Left cardiac atrium (tissue), 4 donors: ENCODE data around the gene CARHSP1. TPM values are rescaled to one million over a fixed set of nuclear protein-coding genes. Genes with fewer than 3 reads are reported as not detected.

ENCODE experiments used
- ATAC-seq, 2 donors: fragments of 200-7000 bp; cut with Tn5 transposase; one replicate each; pipeline ENCODE4 v1.9.1; 2020; ENCODE audit warnings: mild to moderate bottlenecking in 2 of 2, moderate library complexity in 2 of 2
- DNase-seq: peaks from one replicate; pipeline ENCODE4 v3.0.0-alpha.2; 2020
- intact Hi-C, 2 donors: fragments of 100-400 bp; cut with DNase I; formaldehyde crosslinking; loops; one replicate each; pipeline versions ENCODE4 v1.14.1 to v1.15.1; 2022 to 2023
- total RNA-seq, 2 donors: library from RNA; stranded (reverse); fragmentation: NEBNext Ultra II Directional; extraction: Animal tissue kit (Norgen Biotek cat#: 25700); gene quantifications; one replicate each; pipeline ENCODE4 v1.2.1, GENCODE V29; 2021
- donor health status: DM: no; HTN: yes; CAD: no.
- donor health status: DM: no; HTN: yes; CAD: no; lungs with severe emphysema.
- donor health status: DM: yes; HTN: yes; CAD: no.
- donor health status: Dilated cardiomyopathy.

CARHSP1 gene
- total RNA-seq, 2 donors from 2014 or later, result 35.5 to 37.6 TPM

GRCh38 chr16:8898660-8899318, 30.0 kb upstream of the CARHSP1 start:
- intact Hi-C loops, result no loop called here
- ATAC-seq, result no peak
- DNase-seq, result no peak

- intact Hi-C loops, result no loop called here
- no peak for ATAC-seq
Observed at GRCh38 chr16:8894736-8895334, 26.0 kb upstream of the CARHSP1 start.

GRCh38 chr16:8893976-8894690, 25.3 kb upstream of the CARHSP1 start:
- ATAC-seq (no peak), DNase-seq (no peak)
- intact Hi-C loops, result no loop called here

More at GRCh38 chr16:8894736-8895334, 26.0 kb upstream of the CARHSP1 start:
- no peak for DNase-seq

GRCh38 chr16:8893426-8893825, 24.6 kb upstream of the CARHSP1 start:
- no peak for ATAC-seq
- no peak for DNase-seq
- intact Hi-C loops, result no loop called here

GRCh38 chr16:8892101-8892575, 23.3 kb upstream of the CARHSP1 start:
- intact Hi-C loops, result no loop called here
- DNase-seq (no peak), ATAC-seq (no peak)

- DNase-seq (no peak), ATAC-seq (no peak)
- intact Hi-C loops, result no loop called here
Observed at GRCh38 chr16:8890549-8890921, 21.7 kb upstream of the CARHSP1 start.

GRCh38 chr16:8889893-8890548, 21.2 kb upstream of the CARHSP1 start:
- DNase-seq, result no peak
- no peak for ATAC-seq
- intact Hi-C loops, result loop anchor here in 1 of 2 donors (10.0 kb wide), 1 partner anchor 95 kb away; the partner anchor contains the start of genes PMM2 and TMEM186

GRCh38 chr16:8888951-8889892, 20.4 kb upstream of the CARHSP1 start:
- intact Hi-C loops, result loop anchor here in 1 of 2 donors (10.0 kb wide), 1 partner anchor 94 kb away; the partner anchor contains the start of genes PMM2 and TMEM186
- ATAC-seq, result no peak

GRCh38 chr16:8887952-8888560, 19.2 kb upstream of the CARHSP1 start:
- intact Hi-C loops, result loop anchor here in 1 of 2 donors (10.0 kb wide), 1 partner anchor 93 kb away; the partner anchor contains the start of genes PMM2 and TMEM186
- ATAC-seq, result peak; percentile 77 to 79

More at GRCh38 chr16:8888951-8889892, 20.4 kb upstream of the CARHSP1 start:
- no peak for DNase-seq

GRCh38 chr16:8887431-8887765, 18.6 kb upstream of the CARHSP1 start:
- intact Hi-C loops, result loop anchor here in 1 of 2 donors (10.0 kb wide), 1 partner anchor 93 kb away; the partner anchor contains the start of genes PMM2 and TMEM186
- no peak for ATAC-seq
- no peak for DNase-seq

More at GRCh38 chr16:8887952-8888560, 19.2 kb upstream of the CARHSP1 start:
- peak; percentile 86 for DNase-seq

GRCh38 chr16:8886593-8887430, 18.0 kb upstream of the CARHSP1 start:
- ATAC-seq (no peak), DNase-seq (no peak)
- intact Hi-C loops, result loop anchor here in 1 of 2 donors (10.0 kb wide), 1 partner anchor 92 kb away; the partner anchor contains the start of genes PMM2 and TMEM186

GRCh38 chr16:8885674-8886592, 17.1 kb upstream of the CARHSP1 start:
- no peak for DNase-seq
- intact Hi-C loops, result loop anchor here in 1 of 2 donors (10.0 kb wide), 1 partner anchor 91 kb away; the partner anchor contains the start of genes PMM2 and TMEM186
- ATAC-seq, result peak; percentile 20 to 44

- no peak for DNase-seq
- intact Hi-C loops, result loop anchor here (5.0 to 10.0 kb wide), 3 partner anchors 88 to 316 kb away; partner anchors contain the start of genes PMM2 (in 1 of the 2) and TMEM186 (in 1 of the 2)
- ATAC-seq, result no peak
Observed at GRCh38 chr16:8882725-8883377, 14.0 kb upstream of the CARHSP1 start.

GRCh38 chr16:8882041-8882617, 13.3 kb upstream of the CARHSP1 start, which contains the start of gene LITAFD:
TSS of gene LITAFD (plus strand) at chr16:8882351. CDS start at chr16:8884356, 2,005 bp downstream.
- intact Hi-C loops, result loop anchor here (5.0 to 10.0 kb wide), 3 partner anchors 87 to 315 kb away; partner anchors contain the start of genes PMM2 (in 1 of the 2) and TMEM186 (in 1 of the 2)
- DNase-seq, result no peak
- no peak for ATAC-seq
